Esophagus squamous epithelium (tissue), 5 donors: ENCODE data around the gene MBNL1. TPM values are rescaled to one million over a fixed set of nuclear protein-coding genes. Genes with fewer than 3 reads are reported as not detected.
A peak's percentile ranks its signal among the peaks of the same experiment; 100 is the strongest.

Source experiments
- DNase-seq: peaks from one replicate; lab custom pipeline; 2025; lab: John Stamatoyannopoulos, UW
- H3K27ac ChIP-seq, 4 donors: fragments of 200-600 bp; sonication (generic); one replicate each; pipeline ENCODE4 v1.5.1; 2016 to 2019; ENCODE audit warnings: mild to moderate bottlenecking in 1 of 4
- H3K27me3 ChIP-seq, 4 donors: fragments of 200-600 bp; sonication (generic); 1 replicate in 3 of 4; 2 replicates in 1 of 4; pipeline versions ENCODE4 v1.5.1 to v1.6.0; 2017 to 2021; ENCODE audit warnings: antibody characterized with exemption in 1 of 4
- H3K36me3 ChIP-seq, 3 donors: fragments of 200-600 bp; sonication (generic); one replicate each; pipeline ENCODE4 v1.5.1; 2016 to 2019
- H3K4me1 ChIP-seq, 3 donors: fragments of 200-600 bp; sonication (generic); one replicate each; pipeline ENCODE4 v1.5.1; 2017 to 2019
- H3K4me3 ChIP-seq, 4 donors: fragments of 200-600 bp; sonication (generic); 1 replicate in 3 of 4; 2 replicates in 1 of 4; pipeline ENCODE4 v1.5.1; 2016 to 2019; ENCODE audit warnings: mild to moderate bottlenecking in 2 of 4, moderate library complexity in 1 of 4
- H3K9me3 ChIP-seq, 3 donors: fragments of 200-600 bp; sonication (generic); one replicate each; pipeline ENCODE4 v1.5.1; 2016 to 2019
- POLR2A ChIP-seq, 4 donors: fragments of 450-650 bp; IDR thresholded peaks; one replicate each; pipeline ENCODE4 v1.6.1; 2017; ENCODE audit warnings: antibody characterized with exemption in 4 of 4, mild to moderate bottlenecking in 4 of 4, moderate library complexity in 3 of 4
- WGBS, 2 donors: methylation state at CpG; one replicate each; pipeline ENCODE4 v1.1.5; 2018; 5-methylcytosine and 5-hydroxymethylcytosine counted together
- intact Hi-C: fragments of 100-400 bp; cut with DNase I; formaldehyde crosslinking; loops from one replicate; pipeline ENCODE4 v1.15.0; 2022
- total RNA-seq, 4 donors: library from RNA; depleted of rRNA; stranded (reverse); fragments of >200 nt; gene quantifications; one replicate each; pipeline ENCODE4 v1.1.0, GENCODE V29; 2016
- TF ChIP-seq, protein P1 (sequence below), 6 experiments: fragments of 450-650 bp in 4 of 6; fragments of 200-600 bp in 2 of 6; sonication (generic) in 2 of 6; IDR thresholded peaks; one replicate each; pipeline ENCODE4 v1.5.1; 2016 to 2019; ENCODE audit warnings: antibody characterized with exemption in 6 of 6, mild to moderate bottlenecking in 4 of 6, moderate library complexity in 4 of 6
- donor health status: DM: yes; HTN: yes; CAD: no.

The MBNL1 gene
- total RNA-seq, 4 donors from 2014 or later, result 94.0 to 318 (median 161) TPM

GRCh38 chr3:152402695-152403451, 134.1 kb downstream of the MBNL1 start:
- peak overlapping the region; percentile 17 to 82 (median 56) for H3K27ac ChIP-seq
- TF ChIP-seq POLR2A (IDR thresholded peaks at IDR 0.05), result no peak
- TF ChIP-seq, protein P1, sequence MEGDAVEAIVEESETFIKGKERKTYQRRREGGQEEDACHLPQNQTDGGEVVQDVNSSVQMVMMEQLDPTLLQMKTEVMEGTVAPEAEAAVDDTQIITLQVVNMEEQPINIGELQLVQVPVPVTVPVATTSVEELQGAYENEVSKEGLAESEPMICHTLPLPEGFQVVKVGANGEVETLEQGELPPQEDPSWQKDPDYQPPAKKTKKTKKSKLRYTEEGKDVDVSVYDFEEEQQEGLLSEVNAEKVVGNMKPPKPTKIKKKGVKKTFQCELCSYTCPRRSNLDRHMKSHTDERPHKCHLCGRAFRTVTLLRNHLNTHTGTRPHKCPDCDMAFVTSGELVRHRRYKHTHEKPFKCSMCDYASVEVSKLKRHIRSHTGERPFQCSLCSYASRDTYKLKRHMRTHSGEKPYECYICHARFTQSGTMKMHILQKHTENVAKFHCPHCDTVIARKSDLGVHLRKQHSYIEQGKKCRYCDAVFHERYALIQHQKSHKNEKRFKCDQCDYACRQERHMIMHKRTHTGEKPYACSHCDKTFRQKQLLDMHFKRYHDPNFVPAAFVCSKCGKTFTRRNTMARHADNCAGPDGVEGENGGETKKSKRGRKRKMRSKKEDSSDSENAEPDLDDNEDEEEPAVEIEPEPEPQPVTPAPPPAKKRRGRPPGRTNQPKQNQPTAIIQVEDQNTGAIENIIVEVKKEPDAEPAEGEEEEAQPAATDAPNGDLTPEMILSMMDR (IDR thresholded peaks at IDR 0.05), result no peak
- no peak overlapping the region for H3K4me3 ChIP-seq
- H3K9me3 ChIP-seq, result no peaks in the 10 kb centered on the region
- intact Hi-C loops, result no loop called here
- H3K36me3 ChIP-seq, result no peaks in the 10 kb centered on the region
- WGBS, 2 donors, result 47 to 62% methylated on average over 5 of the region's 5 CpGs
- no peak for DNase-seq
- no peaks in the 10 kb centered on the region for H3K27me3 ChIP-seq
- H3K4me1 ChIP-seq, result peaks cover 28 to 85% (median 39%) of the 10 kb centered on the region in 3 donors

GRCh38 chr3:152403632-152404066, 134.9 kb downstream of the MBNL1 start:
- Histone ChIP-seq H3K4me3 (no peak overlapping the region), H3K9me3 (no peaks in the 10 kb centered on the region), H3K27me3 (no peaks in the 10 kb centered on the region), H3K4me1 (peaks cover 24 to 80% (median 35%) of the 10 kb centered on the region in 3 donors), H3K36me3 (no peaks in the 10 kb centered on the region), H3K27ac (peak overlapping the region; percentile 33 to 82 (median 72))
- WGBS, 2 donors, result 63 to 89% methylated on average over 1 to 2 of the region's 2 CpGs
- no peak for DNase-seq
- intact Hi-C loops, result no loop called here
- TF ChIP-seq POLR2A (IDR thresholded peaks at IDR 0.05), result no peak
- TF ChIP-seq, protein P1 (IDR thresholded peaks at IDR 0.05), result no peak

- WGBS, 2 donors, result 74 to 90% methylated on average over 1 of the region's 1 CpG
- H3K4me1 ChIP-seq, result peaks cover 18 to 75% (median 29%) of the 10 kb centered on the region in 3 donors
- H3K27ac ChIP-seq, result peak overlapping the region in 3 of 4 donors; percentile 79 to 82 (median 81)
- no peak overlapping the region for H3K4me3 ChIP-seq
- no peak for TF ChIP-seq POLR2A (IDR thresholded peaks at IDR 0.05)
- TF ChIP-seq, protein P1 (IDR thresholded peaks at IDR 0.05), result no peak
- H3K27me3 ChIP-seq, result no peaks in the 10 kb centered on the region
- H3K36me3 ChIP-seq, result no peaks in the 10 kb centered on the region
- DNase-seq, result no peak
- no peaks in the 10 kb centered on the region for H3K9me3 ChIP-seq
- intact Hi-C loops, result no loop called here
These were observed 136.2 kb downstream of the MBNL1 start for GRCh38 chr3:152404976-152405375.

DNA sequence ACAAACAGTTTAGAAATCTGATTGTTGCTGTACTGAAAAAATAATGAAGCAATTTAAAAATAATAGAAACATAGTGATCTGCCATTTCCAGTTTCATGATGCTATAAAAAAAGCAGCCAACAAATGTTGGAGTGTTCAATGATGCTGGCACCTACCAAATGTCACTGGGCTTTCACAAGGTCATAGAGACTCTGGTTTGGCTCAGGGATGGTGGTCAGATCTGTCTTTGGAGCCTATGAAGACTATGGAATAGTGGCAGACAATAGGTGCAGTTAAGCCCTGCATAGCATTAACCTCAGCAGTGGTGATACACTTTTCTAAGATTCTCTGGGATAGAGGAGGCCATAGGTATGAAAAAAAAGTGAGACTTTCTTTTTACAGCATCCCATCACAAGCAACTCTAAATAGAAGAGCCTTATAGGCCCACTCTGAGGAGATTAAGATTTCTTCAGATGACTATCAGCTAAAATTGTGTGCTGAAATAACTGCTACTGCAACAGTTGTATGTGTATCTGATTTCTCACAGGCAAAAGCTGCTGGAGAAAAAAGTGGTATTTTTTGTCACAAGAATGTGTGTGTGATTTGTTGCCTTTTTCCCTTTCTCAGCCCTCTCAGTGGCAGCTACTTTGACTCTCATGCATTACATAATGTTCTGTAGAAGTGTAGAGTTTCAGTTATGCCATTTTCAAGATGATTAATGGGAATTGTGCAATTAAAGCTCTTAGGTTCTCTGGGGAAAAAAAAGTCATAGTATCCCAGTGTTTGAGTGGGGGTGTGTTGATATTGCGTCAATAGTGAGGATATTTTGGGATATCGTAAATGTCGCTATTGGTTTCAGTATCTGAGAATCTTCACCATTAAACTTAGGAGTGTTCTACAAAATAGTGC, 137.4 kb downstream of the MBNL1 start:
- H3K27me3 ChIP-seq, result no peaks in the 10 kb centered on the region

More for the DNA sequence above, 137.4 kb downstream of the MBNL1 start:
- Histone ChIP-seq H3K4me1 (peaks cover 18 to 63% (median 29%) of the 10 kb centered on the region in 3 donors), H3K9me3 (no peaks in the 10 kb centered on the region), H3K4me3 (peak overlapping the region in 1 of 4 donors; percentile 47), H3K27ac (peak overlapping the region; percentile 18 to 82 (median 80)), H3K36me3 (no peaks in the 10 kb centered on the region)
- no peak for TF ChIP-seq POLR2A (IDR thresholded peaks at IDR 0.05)
- TF ChIP-seq, protein P1 (IDR thresholded peaks at IDR 0.05), result no peak
- DNase-seq, result no peak
- 68 to 79% methylated on average over 3 of the region's 3 CpGs for WGBS, 2 donors
- intact Hi-C loops, result no loop called here
